Loucy (cell line): ENCODE data around the gene DPM1.

ENCODE experiments used
- H2AFZ ChIP-seq: fragments of 200-600 bp; sonication (generic); 2 replicates; pipeline ENCODE4 v1.6.0; 2016; ENCODE audit warnings: antibody characterized with exemption, mild to moderate bottlenecking, low read length, moderate library complexity
- H3F3A ChIP-seq: fragments of 200-600 bp; 2 replicates; pipeline ENCODE4 v1.6.0; 2016; ENCODE audit warnings: antibody characterized with exemption, low read depth, mild to moderate bottlenecking
- H3K27me3 ChIP-seq: fragments of 200-600 bp; sonication (generic); 2 replicates; pipeline ENCODE4 v1.6.1; 2014; ENCODE audit warnings: low read length, mild to moderate bottlenecking; ENCODE audit not compliant: insufficient read depth, poor library complexity, severe bottlenecking
- H3K36me3 ChIP-seq: fragments of 200-600 bp; sonication (generic); 2 replicates; pipeline ENCODE4 v1.6.1; 2016; ENCODE audit warnings: low read length; ENCODE audit not compliant: insufficient read depth
- H3K4me1 ChIP-seq: fragments of 200-600 bp; sonication (generic); 2 replicates; pipeline ENCODE4 v1.5.1; 2014; ENCODE audit warnings: low read length, mild to moderate bottlenecking; ENCODE audit not compliant: insufficient read depth, poor library complexity, severe bottlenecking
- H3K4me2 ChIP-seq: fragments of 200-600 bp; sonication (generic); 2 replicates; pipeline ENCODE4 v1.6.0; 2014; ENCODE audit warnings: antibody characterized with exemption, low read length, low read depth, mild to moderate bottlenecking; ENCODE audit not compliant: poor library complexity, severe bottlenecking
- H3K4me3 ChIP-seq: fragments of 200-600 bp; sonication (generic); 2 replicates; pipeline ENCODE4 v1.5.1; 2014; ENCODE audit warnings: low read length, mild to moderate bottlenecking, mixed read lengths; ENCODE audit not compliant: poor library complexity, severe bottlenecking
- H3K79me2 ChIP-seq: fragments of 200-600 bp; sonication (generic); 2 replicates; pipeline ENCODE4 v1.6.1; 2014; ENCODE audit warnings: low read length; ENCODE audit not compliant: insufficient read depth
- H3K9ac ChIP-seq: fragments of 200-600 bp; sonication (generic); 2 replicates; pipeline ENCODE4 v1.6.0; 2014; ENCODE audit warnings: mild to moderate bottlenecking, low read depth, low read length, moderate library complexity; ENCODE audit not compliant: poor library complexity, severe bottlenecking
- H3K9me2 ChIP-seq: fragments of 200-600 bp; sonication (generic); replicated peaks from 2 replicates; pipeline ENCODE4 v1.6.1; 2016; ENCODE audit warnings: low read depth, low read length, mixed read lengths
- H3K9me3 ChIP-seq: fragments of 200-600 bp; sonication (generic); 2 replicates; pipeline ENCODE4 v1.6.1; 2014; ENCODE audit warnings: mild to moderate bottlenecking, antibody characterized with exemption, low read length, low read depth; ENCODE audit not compliant: insufficient read depth
- H4K20me1 ChIP-seq: fragments of 200-600 bp; sonication (generic); 2 replicates; pipeline ENCODE4 v1.6.0; 2014; ENCODE audit warnings: antibody characterized with exemption, low read length, mild to moderate bottlenecking; ENCODE audit not compliant: insufficient read depth, poor library complexity, severe bottlenecking
- EZH2phosphoT487 ChIP-seq: fragments of 200-600 bp; IDR thresholded peaks from 2 replicates; pipeline ENCODE4 v1.6.1; 2018; ENCODE audit warnings: antibody characterized with exemption, mild to moderate bottlenecking, moderate library complexity, borderline replicate concordance
- TF ChIP-seq, protein P1 (sequence below): fragments of 200-600 bp; sonication (generic); conservative IDR thresholded peaks from 2 replicates; pipeline ENCODE4 v1.5.1; 2014; ENCODE audit warnings: mild to moderate bottlenecking, antibody characterized with exemption, low read length

The DPM1 gene

DNA sequence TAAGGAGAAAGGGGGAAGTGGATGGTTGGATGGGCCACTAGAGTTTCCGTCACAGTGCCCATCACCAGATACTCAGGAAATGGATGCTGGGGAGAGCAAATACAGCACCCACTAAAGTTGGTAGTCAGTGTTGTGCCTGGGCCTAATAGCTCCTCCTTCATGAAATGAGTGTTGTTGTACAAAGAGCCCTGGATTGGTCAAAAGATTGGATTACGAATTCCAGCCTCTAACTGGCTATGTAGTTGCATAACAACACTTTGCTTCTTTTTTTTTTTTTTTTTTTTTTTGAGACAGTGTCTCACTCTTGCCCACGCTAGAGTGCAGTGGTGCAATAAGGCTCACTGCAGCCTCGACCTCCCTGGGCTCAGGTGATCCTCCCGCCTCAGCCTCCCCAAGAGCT is 37.2 kb upstream of the DPM1 start:
- no peaks in the 10 kb centered on the region for H3K4me1 ChIP-seq
- H3K4me2 ChIP-seq, result no peak overlapping the region
- no peak overlapping the region for H2AFZ ChIP-seq
- TF ChIP-seq, protein P1, sequence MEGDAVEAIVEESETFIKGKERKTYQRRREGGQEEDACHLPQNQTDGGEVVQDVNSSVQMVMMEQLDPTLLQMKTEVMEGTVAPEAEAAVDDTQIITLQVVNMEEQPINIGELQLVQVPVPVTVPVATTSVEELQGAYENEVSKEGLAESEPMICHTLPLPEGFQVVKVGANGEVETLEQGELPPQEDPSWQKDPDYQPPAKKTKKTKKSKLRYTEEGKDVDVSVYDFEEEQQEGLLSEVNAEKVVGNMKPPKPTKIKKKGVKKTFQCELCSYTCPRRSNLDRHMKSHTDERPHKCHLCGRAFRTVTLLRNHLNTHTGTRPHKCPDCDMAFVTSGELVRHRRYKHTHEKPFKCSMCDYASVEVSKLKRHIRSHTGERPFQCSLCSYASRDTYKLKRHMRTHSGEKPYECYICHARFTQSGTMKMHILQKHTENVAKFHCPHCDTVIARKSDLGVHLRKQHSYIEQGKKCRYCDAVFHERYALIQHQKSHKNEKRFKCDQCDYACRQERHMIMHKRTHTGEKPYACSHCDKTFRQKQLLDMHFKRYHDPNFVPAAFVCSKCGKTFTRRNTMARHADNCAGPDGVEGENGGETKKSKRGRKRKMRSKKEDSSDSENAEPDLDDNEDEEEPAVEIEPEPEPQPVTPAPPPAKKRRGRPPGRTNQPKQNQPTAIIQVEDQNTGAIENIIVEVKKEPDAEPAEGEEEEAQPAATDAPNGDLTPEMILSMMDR, result no peak
- no peak for TF ChIP-seq EZH2phosphoT487
- H4K20me1 ChIP-seq, result no peaks in the 10 kb centered on the region
- no peaks in the 10 kb centered on the region for H3K79me2 ChIP-seq
- H3K27me3 ChIP-seq, result peaks cover 18% of the 10 kb centered on the region
- no peaks in the 10 kb centered on the region for H3K36me3 ChIP-seq
- H3K9me2 ChIP-seq, result no peaks in the 10 kb centered on the region
- H3K9me3 ChIP-seq, result no peaks in the 10 kb centered on the region
- no peak overlapping the region for H3K9ac ChIP-seq
- no peak overlapping the region for H3K4me3 ChIP-seq
- no peaks in the 10 kb centered on the region for H3F3A ChIP-seq

GRCh38 chr20:50993876-50994275 is 35.5 kb upstream of the DPM1 start:
- Histone ChIP-seq H3K9me2 (no peaks in the 10 kb centered on the region), H3K27me3 (peaks cover 10% of the 10 kb centered on the region), H2AFZ (no peak overlapping the region), H3F3A (no peaks in the 10 kb centered on the region), H3K79me2 (no peaks in the 10 kb centered on the region), H3K9ac (no peak overlapping the region), H3K4me1 (no peaks in the 10 kb centered on the region), H3K36me3 (no peaks in the 10 kb centered on the region), H3K4me2 (no peak overlapping the region), H3K4me3 (no peak overlapping the region), H3K9me3 (no peaks in the 10 kb centered on the region), H4K20me1 (no peaks in the 10 kb centered on the region)
- no peak for TF ChIP-seq EZH2phosphoT487
- TF ChIP-seq, protein P1, result no peak

- no peak overlapping the region for H3K9ac ChIP-seq
- H3K27me3 ChIP-seq, result peaks cover 10% of the 10 kb centered on the region
- H3K79me2 ChIP-seq, result no peaks in the 10 kb centered on the region
- H3F3A ChIP-seq, result no peaks in the 10 kb centered on the region
- no peaks in the 10 kb centered on the region for H4K20me1 ChIP-seq
- no peak overlapping the region for H2AFZ ChIP-seq
- H3K4me2 ChIP-seq, result no peak overlapping the region
- no peaks in the 10 kb centered on the region for H3K9me3 ChIP-seq
- H3K4me3 ChIP-seq, result no peak overlapping the region
- no peaks in the 10 kb centered on the region for H3K4me1 ChIP-seq
- H3K36me3 ChIP-seq, result no peaks in the 10 kb centered on the region
- TF ChIP-seq, protein P1, result peak; percentile 90
- no peak for TF ChIP-seq EZH2phosphoT487
- H3K9me2 ChIP-seq, result no peaks in the 10 kb centered on the region
Measured at GRCh38 chr20:50992733-50993457, 34.6 kb upstream of the DPM1 start.
